Medulla oblongata (tissue), 1 donor: ENCODE measurements around the gene FOXL2NB.

Experiments
- DNase-seq: peaks from one replicate; pipeline ENCODE4 v3.0.0-alpha.2; 2015; ENCODE audit errors: extremely low spot score

FOXL2NB gene

DNA sequence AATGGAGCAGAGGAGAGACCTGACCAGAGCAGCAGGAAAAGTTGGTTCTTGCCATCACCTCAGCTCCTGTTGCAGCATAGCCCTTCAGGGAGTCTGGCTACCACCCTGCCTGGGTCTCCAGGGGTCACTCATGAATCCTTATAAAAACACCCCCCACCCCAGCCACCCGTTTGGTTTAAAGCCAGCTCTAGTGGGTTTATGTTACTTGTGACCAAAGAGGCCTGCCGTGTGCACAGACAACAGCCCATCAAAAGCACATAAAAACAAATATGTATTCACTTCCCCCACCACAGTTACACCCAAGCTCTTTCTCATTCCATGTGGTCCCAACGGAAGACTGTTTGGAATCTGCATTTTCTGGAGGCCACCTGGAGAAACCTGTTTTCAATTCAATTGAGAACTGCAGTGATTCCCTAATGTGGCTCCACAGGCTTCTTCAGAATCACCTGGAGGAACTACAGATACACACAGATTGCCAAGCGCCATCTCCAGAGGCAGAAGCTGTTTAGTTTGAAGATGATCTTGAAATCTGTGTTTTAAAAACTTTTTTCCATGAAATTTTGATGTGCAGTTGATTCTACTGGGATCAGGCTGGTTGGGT lies 13.8 kb upstream of the FOXL2NB start:
- DNase-seq = no peak

DNA sequence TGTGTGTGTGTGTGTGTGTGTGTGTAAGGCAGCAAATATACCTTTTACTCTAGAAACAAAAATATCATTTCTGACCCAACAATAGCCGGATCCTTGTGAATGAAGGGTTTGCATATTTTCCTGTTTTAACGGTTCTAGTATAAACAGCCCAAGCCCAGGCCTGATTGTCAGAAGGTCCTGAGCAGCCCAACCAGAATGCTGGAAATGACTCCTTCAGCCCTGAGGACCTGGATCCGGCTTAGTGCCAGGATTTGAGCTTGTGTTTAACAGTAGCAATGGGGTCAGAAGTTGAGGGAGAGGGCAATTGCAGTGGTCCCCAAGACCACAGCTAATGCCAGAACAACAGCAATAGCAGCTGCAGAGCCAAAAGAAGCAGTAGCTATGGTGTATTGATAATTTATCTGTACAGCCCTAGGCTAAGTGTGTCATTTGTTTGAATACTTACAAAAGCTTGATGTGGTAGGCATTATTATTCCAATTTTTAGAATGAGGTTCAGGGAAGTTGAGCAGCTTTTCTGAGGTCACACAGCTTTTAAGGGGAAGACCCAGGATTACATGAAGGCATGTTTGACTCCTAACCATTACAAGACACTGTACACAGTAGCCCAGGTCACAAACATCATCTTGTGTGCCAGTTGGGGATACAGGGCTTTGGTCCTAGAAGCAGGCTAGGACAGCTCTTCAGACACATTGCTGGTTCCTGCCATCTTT lies 12.9 kb upstream of the FOXL2NB start:
- DNase-seq = no peak

DNA sequence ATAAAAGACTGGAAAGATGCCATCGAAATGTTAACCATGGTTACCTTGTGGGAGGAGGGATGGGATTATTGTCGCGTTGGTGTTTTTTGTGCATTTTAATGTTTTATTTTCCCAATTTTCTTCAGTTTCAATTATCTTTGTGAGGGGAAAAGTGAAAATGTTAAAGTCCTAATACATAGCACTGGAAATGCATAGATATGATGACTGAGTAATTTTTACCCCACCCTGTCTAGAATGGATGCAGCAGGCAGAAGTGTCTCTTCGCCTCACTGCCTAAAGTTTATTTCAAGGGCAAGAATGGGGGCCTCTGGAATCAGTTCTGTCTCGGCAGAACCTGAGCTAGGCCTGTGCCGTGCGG lies 11.5 kb upstream of the FOXL2NB start:
- DNase-seq = no peak

DNA sequence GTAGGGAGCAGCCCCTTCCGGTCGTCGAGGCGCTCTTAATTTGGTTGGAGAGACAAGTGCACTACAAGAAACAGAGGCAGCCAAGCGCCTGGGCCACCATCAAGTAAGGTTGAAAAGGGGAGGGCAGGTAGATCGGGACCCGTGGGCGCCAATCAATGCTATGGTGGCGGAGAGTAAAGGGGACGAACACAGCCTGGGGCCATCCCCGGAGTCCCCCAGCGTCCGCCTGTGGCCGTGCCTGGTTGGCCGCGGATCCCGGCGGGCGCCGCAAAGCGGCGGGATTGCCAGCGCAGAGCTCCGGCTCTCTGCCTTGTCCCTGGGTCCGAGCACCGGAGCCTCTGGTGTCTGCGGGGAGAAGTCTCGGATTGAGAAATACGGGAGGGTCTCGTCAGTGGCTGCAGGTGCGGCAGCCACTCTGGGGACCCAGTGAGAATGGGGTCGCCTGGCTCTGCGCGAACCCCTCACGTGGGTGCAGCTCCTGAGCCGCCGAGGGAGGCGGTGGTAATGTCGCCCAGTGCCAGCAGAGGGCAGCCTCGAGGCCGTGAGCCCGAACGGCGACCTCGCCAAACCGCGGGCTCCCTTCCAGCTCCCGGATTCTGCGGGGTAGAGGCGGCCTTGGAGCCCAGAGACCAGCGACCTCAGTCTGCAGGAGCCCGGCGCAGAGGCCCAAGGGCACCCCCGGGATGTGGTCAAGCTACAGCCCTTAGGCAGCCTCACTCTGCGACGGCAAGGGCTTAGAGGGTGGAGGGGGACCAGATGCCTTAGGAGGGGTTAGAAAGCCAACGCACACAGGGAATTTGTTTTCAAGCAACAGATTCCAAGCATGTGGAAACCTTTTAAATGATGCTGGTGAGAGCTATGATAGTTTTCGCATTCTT lies 10.9 kb upstream of the FOXL2NB start:
- peak; percentile 57 for DNase-seq

DNA sequence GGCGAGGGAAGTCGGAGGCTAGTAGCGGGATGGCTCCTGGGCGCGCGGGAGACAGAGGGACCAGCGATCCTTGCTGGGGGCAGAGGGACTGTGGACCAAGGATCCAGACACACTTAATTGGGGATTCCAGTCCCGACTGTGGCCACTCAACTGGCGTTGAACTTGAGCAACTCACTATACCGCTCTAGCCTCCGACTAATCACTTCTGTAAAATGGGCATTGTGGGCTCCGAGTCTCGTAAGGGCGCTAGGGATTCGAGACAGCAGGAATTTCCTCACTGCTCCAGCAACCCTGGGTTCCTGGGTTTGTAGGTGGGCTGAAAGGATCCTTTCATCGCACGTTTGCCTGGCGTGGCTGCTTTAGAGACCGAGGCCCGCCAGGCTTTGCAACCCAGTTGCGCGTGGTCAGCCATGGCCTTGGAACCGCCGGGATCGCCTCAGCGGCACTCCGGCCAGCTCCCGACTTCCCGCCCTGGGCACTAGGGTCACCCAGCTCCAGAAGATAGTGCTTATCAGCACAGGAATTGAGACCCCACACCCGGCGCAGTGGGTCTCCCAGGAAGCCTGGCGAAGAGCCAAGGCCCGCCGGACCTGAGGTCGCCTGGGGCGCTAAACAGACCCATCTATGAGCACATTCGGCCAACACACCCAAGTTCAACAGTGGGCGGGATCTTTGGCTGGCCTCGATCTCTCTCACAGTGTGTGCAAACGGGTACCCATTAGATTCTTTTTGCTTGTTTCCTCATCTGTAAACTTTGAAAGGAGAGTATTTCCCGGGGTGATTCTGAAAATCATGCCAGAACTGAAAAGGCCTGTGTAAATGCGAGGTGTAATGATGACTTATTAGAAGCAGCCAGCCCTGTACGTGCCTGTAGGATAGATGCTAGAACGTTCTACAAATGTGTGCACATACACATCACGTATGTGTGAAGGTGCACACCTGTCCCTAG lies 10.0 kb upstream of the FOXL2NB start:
- no peak for DNase-seq

DNA sequence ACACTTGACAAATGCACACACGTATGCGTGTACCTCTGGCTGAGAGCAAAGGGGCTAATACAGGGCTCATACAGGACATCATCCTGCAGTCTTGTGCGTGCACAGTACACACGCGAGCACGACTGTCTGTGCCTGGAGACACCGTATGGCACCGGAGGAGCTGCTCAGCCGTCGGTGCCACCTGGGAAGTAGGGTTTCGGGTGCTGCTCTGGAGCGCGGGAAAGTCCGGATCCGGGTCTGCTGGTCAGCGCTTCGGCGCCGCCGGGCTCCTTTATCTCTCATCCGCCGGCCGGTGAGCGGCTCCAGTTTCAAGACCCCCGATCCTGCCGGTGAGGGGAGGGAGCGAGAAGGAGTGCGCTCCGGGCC lies 9.3 kb upstream of the FOXL2NB start:
- DNase-seq = no peak

DNA sequence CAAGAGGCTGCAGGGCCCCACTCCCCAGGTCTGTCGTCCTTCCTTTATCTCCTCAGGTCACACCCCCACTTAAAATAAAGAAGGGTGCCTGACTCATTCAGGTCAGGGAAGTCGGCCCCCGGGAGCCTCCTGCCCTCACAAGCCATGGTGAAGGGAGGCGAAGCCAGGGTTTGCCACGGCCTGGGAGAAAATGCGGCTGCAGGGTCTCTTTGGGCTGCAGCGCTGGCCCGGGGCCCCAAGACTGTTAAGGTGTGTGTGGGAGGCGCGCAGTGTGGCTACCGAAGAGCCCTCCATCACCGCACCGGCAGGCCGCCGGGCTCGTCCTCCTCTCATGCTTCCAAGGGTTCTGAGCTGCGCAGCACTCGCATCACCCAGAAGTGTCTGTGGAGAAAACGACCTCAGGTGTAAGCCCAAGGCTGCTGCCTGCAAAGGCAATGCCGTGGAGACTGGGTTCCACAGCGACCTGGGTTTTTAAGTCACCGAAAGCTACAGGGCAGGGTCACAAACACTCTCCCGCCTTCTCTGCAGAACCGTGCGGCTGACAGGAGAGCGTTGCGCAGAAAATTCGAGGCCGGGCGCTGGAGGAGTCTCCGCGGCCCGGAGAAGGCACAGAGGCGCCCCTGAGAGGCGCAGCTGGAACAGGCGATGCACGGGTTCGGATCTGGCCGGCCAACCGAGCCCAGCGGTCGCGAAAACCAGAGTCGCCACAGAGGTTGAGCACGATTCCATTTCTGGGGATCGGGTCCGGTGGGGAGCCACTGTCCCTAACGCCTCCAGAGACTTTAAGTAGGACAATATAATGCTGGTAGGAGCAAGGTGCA lies 8.8 kb upstream of the FOXL2NB start:
- no peak for DNase-seq

DNA sequence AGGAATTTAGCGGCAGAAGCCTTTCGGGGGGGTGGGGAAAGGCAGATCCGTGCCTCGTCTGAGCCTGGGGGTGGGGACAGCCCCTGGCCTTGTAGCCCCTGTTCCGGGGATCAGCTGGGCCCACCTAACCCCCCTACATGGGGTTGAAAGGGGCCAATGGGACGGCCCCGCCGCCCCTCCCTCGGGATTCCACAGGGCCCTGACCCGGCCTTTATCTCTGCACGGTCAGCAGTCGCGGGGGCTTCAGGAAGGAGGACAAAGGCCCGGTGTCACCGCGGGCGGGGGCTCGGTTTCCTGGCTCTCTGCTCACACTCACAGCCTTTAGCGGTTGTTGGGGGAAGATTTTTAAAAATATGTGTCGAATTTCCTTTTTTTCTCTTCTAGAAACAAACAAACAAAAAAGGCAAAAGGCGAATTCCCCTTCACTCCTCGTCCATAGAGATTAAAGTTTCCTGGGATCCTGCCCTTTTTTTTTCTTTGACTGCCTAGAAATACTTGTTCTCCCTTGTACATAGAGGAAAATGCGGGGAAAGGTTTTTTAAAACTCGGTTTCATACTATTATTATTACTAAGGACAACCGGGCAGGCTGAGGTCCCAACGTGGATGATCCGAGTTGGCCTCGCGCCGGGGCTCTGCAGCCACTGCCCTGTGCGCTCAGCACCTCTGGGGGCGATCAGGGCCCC lies 8.0 kb upstream of the FOXL2NB start:
- DNase-seq = no peak

DNA sequence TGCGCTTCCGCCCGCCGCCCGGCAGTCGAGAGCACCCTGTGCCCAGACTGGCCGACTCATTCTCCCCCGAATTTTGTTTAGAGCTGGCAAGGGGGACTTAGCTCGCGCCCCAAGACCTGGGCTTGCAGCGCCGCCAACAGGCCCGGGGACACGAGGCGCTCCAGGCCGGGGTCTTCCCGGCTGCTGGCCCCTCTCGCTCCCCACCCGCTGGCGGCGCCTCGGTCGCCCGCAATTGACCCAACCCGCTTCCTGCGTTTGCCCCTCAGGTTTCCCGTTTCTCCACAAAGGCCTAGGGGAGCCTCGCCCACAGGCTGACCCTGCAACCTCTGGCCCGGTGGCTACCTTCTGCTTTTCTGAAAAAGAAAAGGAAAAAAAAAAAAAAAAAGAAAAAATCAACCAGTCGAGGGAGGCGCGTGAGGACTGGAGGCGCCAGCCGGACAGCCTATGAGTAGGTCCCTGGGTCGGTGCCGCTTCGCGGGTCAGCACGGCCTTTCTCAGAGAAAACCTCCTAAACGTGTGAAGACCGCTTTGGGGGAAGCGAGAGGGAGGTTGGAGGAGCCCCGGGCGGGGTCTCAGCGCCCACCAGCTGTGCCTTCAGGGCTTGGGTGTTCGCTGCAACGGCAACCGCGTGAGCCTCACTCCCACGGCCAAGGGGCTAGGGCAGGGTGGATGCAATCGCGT lies 7.3 kb upstream of the FOXL2NB start:
- DNase-seq = no peak

DNA sequence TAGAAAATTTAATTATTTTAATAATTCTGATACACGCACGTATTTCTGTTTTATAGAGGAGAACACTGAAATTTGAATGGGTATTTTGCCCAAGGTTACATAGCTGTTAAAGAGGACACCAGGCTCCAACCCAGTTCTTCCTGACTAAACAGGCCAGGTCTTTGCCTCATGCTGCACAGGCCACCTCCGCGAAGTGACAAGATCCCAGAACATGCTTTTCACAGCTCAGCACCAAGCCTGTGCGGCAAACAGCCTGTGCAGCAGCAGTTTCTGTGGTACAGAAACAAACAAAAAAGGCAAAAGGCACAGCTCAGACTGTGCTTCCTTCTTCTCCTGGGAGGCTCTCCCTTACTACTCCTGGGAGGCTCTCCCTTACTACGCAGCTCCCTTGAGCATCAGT lies 6.6 kb upstream of the FOXL2NB start:
- DNase-seq = no peak

DNA sequence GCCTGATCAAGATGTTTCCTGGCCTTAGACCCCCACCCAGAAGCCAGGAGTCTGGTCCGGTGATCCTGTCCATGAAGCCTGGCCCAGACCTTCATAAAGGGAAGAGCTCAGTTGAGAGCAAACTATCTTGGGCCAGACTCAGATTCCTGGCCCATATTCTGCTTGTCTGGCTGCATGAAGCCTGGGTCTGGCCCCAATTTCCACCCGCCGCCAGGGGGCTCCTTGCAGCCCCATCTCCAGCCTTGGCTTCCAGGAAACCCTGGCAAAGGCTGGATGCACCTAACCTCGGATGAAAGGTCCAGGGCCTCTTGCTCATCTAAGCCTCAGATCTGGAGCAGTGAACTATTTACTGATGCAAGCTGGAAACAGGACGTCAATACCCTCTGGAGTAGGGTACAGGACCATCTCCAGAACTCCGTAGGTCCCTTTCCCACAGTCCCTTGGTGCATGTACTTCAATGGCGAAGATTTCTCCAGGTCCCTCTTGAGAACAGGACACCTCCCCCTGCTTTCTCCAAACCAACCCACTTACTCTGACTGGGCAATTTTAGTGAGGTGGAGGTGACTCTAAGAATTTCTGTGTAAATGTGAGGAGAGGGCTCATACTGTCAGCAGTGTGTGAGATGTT lies 5.6 kb upstream of the FOXL2NB start:
- DNase-seq = no peak

DNA sequence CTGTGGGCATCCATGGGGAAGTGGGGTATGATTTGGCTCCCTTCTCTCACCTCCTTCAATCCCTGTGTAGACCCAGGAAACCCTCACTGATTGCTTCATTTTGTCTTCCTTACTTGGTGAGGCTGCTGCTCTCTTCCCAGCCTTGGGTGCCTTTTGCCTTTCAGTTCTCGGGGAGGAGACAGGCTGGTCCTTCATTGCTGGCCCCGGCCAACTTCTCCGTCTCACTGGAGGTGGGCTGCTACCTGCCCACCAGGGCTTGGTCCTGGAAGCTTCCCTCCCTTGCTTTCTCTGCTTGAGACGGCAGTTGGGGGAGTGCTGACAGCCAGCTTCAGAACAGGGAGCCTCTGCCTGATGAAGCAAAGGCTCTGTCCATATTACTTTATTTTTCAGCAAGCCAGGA lies 4.7 kb upstream of the FOXL2NB start:
- DNase-seq = no peak

DNA sequence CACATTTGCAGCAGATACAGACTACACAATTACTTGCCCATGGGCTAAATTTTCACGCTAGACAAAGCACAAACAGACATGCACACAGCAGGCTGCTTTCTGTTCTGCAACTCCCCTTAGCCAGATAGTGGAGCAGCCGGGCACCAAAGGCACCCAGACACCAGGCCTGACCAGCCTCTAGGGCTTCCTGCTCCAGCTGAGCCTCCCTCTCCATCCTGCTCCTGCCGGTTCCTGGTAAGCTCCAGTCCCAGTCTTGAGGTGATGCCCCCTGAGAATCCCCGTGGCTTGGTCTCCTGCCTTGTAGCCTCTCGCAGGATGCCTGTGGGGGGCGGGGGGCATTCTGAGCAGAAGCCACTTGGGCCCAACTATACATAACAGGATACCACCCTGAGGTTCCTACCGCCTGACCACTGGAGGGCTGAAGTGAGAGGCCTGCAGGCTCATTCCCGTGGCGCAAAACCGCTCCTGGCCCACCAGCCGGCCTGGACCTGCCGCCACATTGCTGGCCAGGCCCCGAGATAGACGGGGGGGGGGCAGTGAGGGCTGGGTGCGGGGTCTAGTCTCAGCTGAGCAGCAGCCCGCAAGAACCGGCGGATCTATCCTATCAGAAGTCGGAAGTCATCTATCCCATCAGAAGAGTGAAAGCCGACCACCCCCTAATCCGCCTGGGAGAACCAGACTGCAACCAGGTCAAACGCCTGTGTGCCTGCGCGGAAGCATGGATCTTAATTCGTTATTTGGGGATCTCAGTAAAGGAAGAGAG lies 4.0 kb upstream of the FOXL2NB start:
- no peak for DNase-seq

DNA sequence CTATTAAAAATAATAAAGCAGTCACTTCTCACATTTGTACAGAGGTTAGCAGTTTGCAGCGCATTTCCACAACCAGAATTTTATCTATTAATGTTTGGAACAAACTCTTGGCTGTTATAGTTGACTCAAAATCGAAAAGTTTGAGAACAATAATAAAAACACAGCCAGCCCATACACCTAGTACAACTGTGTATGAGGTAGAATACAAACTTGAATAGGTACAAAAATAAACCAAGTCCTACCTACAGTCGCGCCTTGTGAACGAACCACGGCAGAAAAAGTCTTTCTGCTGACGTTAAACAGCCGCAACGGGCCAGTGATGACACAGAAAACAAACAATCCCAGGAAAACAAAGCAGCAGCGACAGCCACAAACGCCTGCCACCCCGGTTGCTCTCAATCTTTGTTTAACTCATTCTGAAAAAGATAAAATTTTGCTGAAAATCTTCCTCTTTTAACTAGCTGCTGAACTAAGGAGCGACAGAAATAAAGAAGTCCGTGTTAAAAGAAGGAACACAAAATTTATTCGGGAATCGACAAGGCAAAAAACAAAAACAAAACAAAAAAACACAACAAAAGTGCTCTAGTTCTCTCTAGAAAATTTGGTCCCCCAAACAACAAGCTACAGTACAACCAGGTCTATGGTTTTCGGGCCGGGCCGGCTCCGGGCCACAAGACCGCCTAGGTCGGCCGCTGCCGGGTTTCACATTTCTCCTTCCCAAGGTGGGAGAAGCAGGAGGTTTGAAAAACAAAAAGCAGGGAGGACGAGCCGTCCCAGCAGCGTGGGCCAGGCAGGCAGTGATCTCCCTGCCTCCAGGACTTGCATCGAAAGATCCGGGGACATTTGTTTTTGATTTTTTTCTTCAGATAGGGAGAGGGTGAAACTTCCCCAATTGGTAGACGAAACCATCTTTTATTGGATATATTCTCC lies 3.0 kb upstream of the FOXL2NB start:
- DNase-seq = no peak

DNA sequence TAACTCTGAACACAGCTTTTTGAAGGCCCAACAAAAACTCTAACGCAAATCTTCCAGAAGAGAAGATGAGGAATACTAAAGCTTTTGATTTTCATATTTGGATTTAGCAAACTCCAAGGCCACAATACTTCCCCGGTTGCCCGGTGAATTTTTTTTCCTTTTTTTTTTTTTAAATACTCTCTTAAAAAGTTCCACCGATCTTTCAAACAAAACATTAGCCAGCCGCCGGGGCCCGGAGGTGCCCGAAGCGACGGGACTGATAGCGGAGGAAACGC lies 2.4 kb upstream of the FOXL2NB start:
- no peak for DNase-seq

DNA sequence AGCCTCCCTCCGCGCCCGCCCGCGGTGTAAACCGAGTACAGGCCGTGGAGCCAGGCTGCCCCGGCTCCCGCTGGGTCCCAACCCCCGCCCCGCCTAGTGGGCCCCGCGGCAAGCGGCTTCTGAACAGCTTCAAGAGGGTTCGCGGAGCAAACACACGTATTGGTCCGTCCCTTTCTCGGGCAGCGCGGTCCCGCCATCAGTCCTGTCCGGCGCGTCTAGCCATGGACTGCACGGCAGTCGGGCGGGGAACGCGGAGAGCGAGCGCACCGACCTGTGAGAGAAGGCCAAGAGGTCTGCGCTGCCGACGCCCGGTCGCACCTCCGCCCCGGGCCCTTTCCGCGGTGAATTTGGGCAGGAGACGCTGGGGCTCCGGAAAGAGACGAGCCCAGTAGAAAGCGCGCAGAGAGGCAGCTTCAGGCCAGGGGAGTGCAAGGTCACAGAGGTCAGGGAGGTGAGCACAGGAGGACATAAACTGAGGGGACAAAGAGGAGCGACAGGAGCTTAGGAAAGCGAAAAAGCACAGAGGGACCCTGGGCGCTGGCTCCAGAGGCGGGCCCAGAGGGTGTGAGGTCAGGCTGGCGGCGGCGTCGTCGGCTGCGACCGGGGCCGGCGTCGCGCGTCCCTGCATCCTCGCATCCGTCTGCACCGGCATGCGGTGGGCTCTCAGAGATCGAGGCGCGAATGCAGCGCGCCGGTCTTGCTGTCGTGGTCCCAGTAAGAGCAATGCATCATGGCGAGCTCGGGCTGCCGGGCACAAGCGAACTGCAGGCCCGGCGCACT lies 1.9 kb upstream of the FOXL2NB start:
- DNase-seq = no peak
